ENCODE results near the gene PTPN6. TPM values are rescaled to one million over a fixed set of nuclear protein-coding genes. Genes with fewer than 3 reads are reported as not detected.

Gene PTPN6
- total and polyA plus RNA-seq, 12 donors: 2.9 to 32.5 (median 5.8) TPM

GRCh38 chr12:6955108-6956020 lies 4.2 kb downstream of the PTPN6 start:
- intact Hi-C loops (cut with DNase I): loop anchor here in 1 of 10 donors (10.0 kb wide), 1 partner anchor 159 kb away; no protein-coding TSS in a partner anchor
- peaks cover 2 to 86% (median 40%) of the 10 kb centered on the region in 9 donors for H3K4me1 ChIP-seq
- H3K36me3 ChIP-seq: peaks cover 0 to 68% (median 0%) of the 10 kb centered on the region in 9 donors
- 92% methylated on average over 22 of the region's 22 CpGs for WGBS, 2 donors
- TF ChIP-seq, protein P1, sequence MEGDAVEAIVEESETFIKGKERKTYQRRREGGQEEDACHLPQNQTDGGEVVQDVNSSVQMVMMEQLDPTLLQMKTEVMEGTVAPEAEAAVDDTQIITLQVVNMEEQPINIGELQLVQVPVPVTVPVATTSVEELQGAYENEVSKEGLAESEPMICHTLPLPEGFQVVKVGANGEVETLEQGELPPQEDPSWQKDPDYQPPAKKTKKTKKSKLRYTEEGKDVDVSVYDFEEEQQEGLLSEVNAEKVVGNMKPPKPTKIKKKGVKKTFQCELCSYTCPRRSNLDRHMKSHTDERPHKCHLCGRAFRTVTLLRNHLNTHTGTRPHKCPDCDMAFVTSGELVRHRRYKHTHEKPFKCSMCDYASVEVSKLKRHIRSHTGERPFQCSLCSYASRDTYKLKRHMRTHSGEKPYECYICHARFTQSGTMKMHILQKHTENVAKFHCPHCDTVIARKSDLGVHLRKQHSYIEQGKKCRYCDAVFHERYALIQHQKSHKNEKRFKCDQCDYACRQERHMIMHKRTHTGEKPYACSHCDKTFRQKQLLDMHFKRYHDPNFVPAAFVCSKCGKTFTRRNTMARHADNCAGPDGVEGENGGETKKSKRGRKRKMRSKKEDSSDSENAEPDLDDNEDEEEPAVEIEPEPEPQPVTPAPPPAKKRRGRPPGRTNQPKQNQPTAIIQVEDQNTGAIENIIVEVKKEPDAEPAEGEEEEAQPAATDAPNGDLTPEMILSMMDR (IDR thresholded peaks at IDR 0.05): no peak
- H3K4me3 ChIP-seq: peak overlapping the region in 1 of 10 donors; percentile 80
- no peaks in the 10 kb centered on the region for H3K9me3 ChIP-seq
- H3K27me3 ChIP-seq: no peaks in the 10 kb centered on the region
- ATAC-seq: no peak
- no peak for DNase-seq
- H3K27ac ChIP-seq: peak overlapping the region in 1 of 10 donors; percentile 98

GRCh38 chr12:6956021-6956727 lies 5.0 kb downstream of the PTPN6 start:
- WGBS, 2 donors: 82 to 85% methylated on average over 28 of the region's 28 CpGs
- Histone ChIP-seq H3K4me3 (no peak overlapping the region), H3K4me1 (peaks cover 7 to 88% (median 48%) of the 10 kb centered on the region in 9 donors), H3K27me3 (no peaks in the 10 kb centered on the region), H3K27ac (peak overlapping the region in 1 of 10 donors; percentile 98), H3K9me3 (no peaks in the 10 kb centered on the region), H3K36me3 (peaks cover 0 to 76% (median 0%) of the 10 kb centered on the region in 9 donors)
- intact Hi-C loops (cut with DNase I): loop anchor here in 1 of 10 donors (10.0 kb wide), 1 partner anchor 159 kb away; no protein-coding TSS in a partner anchor
- TF ChIP-seq, protein P1 (IDR thresholded peaks at IDR 0.05): no peak
- no peak for ATAC-seq
- no peak for DNase-seq

DNA sequence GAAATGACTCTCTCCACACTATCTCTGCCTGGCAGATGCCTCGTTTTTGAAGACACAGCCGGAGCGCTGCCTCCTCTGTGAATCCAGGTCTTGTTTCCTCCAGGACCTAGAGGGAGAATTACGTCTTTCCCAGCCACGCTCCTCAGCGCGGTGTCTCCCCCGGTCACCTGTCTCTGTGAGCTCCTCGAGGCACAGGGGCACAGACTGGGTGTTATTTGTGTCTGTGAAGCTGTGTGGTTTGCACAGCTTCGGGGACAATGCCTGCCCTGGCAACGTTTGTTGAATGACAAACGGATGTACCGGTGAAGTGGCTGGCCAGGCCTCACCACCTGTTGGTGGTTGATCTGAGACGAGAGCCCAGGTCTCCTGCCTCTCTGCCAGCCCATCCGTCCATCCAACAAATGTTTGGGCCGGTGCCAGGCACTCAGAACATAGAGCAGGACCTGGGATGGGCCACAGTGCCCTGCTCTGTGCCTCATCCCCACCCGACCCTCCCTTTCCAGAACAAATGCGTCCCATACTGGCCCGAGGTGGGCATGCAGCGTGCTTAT lies 6.1 kb downstream of the PTPN6 start:
- whole genome bisulfite sequencing, 2 donors: 83 to 85% methylated on average over 20 of the region's 20 CpGs
- DNase-seq: no peak
- peak overlapping the region in 1 of 10 donors; percentile 98 for H3K27ac ChIP-seq
- peaks cover 0 to 75% (median 0%) of the 10 kb centered on the region in 9 donors for H3K36me3 ChIP-seq
- no peaks in the 10 kb centered on the region for H3K27me3 ChIP-seq
- H3K9me3 ChIP-seq: no peaks in the 10 kb centered on the region
- no peak for ATAC-seq
- intact Hi-C loops (cut with DNase I): loop anchor here in 1 of 10 donors (10.0 kb wide), 1 partner anchor 158 kb away; no protein-coding TSS in a partner anchor
- TF ChIP-seq, protein P1 (IDR thresholded peaks at IDR 0.05): no peak
- H3K4me1 ChIP-seq: peaks cover 11 to 99% (median 58%) of the 10 kb centered on the region in 9 donors
- peak overlapping the region in 1 of 10 donors; percentile 4 for H3K4me3 ChIP-seq

All from heart right ventricle (tissue), 16 donors.